NB4 (cell line): ENCODE measurements around the gene MKLN1.

ENCODE experiments used
- CTCF ChIP-seq: IDR thresholded peaks from one replicate; pipeline ENCODE4 v1.5.1; 2012; ENCODE audit warnings: low read depth, low read length
- MAX ChIP-seq: IDR thresholded peaks from 2 replicates; pipeline ENCODE4 v1.6.1; 2011; ENCODE audit warnings: low read depth, low read length
- MYC ChIP-seq: IDR thresholded peaks from 2 replicates; pipeline ENCODE4 v1.6.1; 2011; ENCODE audit warnings: low read depth, low read length
- POLR2A ChIP-seq: IDR thresholded peaks from 2 replicates; pipeline ENCODE4 v1.6.1; 2011; ENCODE audit warnings: mild to moderate bottlenecking; ENCODE audit not compliant: insufficient read length; ENCODE audit errors: extremely low read depth

GRCh38 chr7:131326576-131326975 lies 1.1 kb upstream of the MKLN1 start:
- TF ChIP-seq CTCF (no peak), MYC (no peak), POLR2A (no peak), MAX (no peak)
